ENCODE results near the gene PHF1.
"Not testable (repeated sequence)": the region's sequence is repeated elsewhere in the genome, so short reads cannot be mapped to it uniquely, and the experiment has no call there.

GRCh38 chr6:33367715-33368025 is 43.1 kb upstream of the PHF1 start:
- not testable (repeated sequence) for TF ChIP-seq CTCF, POLR2A (IDR thresholded peaks at IDR 0.05)
